ENCODE results near the gene CLSTN1.
"Not testable (repeated sequence)": the region's sequence is repeated elsewhere in the genome, so short reads cannot be mapped to it uniquely, and the experiment has no call there.

Gene CLSTN1

GRCh38 chr1:9760824-9761223 lies 62.9 kb downstream of the CLSTN1 start:
- no peak for DNase-seq

- DNase-seq = no peak
Measured at GRCh38 chr1:9759939-9760338, 63.8 kb downstream of the CLSTN1 start.

DNA sequence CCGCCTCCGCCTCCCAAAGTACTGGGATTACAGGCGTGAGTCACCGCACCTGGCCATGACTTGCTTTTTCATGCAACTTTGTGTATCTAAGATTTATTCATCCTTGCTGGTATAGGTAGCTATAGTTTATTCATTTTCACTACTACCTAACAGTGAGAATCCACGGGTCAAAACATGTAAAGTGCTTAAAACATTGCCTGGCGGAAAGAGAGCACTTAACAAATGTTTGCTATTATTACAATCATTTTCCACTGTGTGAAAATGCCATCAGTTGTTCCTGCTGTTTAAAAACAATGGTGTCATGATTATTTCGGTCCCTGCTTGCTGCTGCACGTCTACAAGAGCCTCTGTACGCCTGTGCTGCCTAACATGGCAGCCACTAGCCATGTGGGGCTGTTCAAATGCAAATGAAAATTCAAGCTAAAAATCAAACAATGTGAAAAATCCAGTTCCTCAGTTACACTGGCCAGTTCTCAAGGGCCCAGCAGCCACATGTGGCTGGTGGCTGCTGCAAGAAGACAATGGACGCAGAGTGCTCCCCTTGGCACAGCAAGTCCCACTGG lies 65.1 kb downstream of the CLSTN1 start:
- DNase-seq = no peak

DNA sequence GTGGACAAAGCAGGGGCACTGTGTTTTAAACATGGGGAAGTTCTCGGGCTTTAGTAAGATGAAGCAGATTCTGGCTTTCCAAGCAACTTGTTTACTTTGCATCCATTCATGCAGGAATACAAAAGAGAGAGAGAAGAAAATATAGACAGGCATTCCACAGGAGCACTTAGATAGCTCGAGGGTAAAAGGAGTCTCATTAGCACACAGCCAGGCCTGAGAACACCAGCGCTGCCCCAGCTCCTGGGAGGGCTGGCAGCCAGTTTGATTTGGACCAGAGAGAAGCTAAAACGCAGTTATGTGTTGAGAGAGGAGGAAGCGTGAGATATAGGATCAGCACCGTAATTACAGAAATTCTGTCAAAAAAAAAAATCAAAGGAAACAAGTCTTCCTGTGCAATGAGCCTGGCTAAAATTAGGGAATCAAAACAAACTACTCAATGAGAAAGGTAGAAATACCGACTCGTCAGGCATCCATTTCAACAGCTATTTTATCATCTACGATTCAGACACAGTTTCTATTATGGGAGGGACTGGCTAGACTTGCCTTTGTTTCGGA lies 68.2 kb downstream of the CLSTN1 start:
- DNase-seq = no peak

GRCh38 chr1:9753121-9753531 lies 70.6 kb downstream of the CLSTN1 start:
- no peak for DNase-seq

GRCh38 chr1:9751971-9752370 lies 71.8 kb downstream of the CLSTN1 start:
- no peak for DNase-seq

DNA sequence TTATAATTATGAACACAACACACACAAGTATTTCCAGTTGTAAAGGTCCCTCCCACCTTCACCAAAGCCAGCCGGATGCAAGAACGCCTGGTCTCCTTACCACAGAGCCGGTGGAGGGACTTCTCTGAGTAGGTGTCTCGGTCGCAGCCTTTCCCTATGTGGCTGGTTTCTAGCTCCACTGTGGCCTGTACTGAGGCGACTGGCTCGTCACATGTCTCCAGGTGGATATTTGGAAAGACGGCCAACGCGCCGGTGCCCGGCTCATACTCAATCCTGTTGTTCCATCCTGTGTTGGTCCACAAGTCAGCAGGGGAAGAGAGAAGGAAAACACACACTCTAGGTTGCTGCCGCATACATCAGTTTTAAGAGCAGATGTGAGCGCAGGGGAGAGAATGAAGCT lies 74.4 kb downstream of the CLSTN1 start:
- DNase-seq = no peak

DNA sequence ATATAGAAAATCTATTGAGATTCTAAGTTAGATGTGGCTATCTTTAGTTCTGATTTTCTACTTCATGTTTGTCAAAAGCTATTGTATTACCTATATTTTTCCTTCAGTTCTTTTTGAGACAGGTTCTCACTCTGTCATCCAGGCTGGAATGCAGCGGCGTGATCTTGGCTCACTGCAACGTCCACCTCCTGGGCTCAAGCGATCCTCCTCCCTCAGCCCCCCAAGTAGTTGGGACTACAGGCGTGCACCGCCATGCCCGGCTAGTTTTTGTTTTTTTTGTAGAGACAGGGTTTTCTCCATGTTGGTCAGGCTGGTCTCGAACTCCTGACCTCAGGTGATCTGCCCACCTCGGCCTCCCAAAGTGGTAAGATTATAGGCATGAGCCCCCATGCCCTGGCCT lies 75.4 kb downstream of the CLSTN1 start:
- not testable (repeated sequence) for DNase-seq

- no peak for DNase-seq
Measured at GRCh38 chr1:9746651-9747050, 77.1 kb downstream of the CLSTN1 start.

DNA sequence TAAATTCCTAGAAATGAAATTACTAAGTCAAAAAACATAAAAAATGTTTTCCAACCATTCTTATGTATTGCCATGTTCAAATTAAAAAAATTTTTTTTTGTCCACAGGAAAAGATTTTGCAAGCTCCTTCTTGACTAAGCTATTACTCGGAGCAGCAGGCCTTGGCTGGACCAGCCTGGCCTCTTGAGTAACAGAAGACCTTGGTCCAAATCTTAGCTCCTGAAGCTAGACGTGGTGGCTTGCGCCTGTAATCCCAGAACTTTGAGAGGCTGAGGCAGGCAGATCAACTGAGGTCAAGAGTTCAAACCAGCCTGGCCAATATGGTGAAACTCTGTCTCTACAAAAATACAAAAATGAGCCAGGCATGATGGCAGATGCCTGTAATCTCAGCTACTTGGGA lies 77.6 kb downstream of the CLSTN1 start:
- DNase-seq = no peak

- DNase-seq = no peak
Measured at GRCh38 chr1:9744106-9744799, 79.5 kb downstream of the CLSTN1 start.

GRCh38 chr1:9737671-9738070 lies 86.1 kb downstream of the CLSTN1 start:
- no peak for DNase-seq

DNA sequence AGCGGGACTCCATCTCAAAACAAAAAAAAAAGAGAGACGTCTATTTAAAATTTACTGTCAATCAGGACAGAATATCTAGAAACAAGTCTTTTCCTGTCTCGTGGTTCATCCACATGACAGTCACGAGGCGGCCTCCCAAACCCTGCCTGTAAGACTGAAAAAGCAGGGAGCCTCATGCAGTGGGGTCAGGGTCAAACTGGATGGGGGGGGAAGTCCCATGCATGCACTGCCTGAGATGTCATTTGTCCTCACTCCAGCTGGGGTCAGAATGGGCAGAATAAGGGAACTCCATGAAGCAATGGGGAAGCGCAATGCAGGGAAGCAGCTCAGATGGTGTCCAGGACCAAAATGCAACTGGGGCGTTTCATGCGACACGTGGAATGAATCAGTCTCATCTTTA lies 86.7 kb downstream of the CLSTN1 start:
- no peak for DNase-seq

GRCh38 chr1:9736241-9736640 lies 87.5 kb downstream of the CLSTN1 start:
- no peak for DNase-seq

DNA sequence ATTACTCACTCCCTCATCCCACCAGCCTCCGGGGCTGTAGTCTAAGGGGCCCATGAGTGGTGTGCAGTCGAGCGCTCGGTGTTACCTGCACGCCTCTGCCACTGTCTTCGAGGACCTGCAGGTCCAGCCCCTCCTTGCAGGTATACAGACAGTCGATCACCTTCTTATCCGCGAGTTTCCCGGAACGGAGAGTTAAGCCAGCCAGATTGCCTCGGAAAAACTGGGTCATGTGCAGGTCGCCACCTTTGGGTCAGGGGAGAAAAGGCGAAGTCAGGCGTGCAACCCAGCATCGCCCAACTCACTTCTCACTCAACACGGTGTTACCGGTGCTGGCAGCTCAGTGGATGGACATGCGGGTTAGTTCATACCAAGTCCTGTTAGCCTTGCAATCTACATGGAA lies 88.0 kb downstream of the CLSTN1 start:
- no peak for DNase-seq

DNA sequence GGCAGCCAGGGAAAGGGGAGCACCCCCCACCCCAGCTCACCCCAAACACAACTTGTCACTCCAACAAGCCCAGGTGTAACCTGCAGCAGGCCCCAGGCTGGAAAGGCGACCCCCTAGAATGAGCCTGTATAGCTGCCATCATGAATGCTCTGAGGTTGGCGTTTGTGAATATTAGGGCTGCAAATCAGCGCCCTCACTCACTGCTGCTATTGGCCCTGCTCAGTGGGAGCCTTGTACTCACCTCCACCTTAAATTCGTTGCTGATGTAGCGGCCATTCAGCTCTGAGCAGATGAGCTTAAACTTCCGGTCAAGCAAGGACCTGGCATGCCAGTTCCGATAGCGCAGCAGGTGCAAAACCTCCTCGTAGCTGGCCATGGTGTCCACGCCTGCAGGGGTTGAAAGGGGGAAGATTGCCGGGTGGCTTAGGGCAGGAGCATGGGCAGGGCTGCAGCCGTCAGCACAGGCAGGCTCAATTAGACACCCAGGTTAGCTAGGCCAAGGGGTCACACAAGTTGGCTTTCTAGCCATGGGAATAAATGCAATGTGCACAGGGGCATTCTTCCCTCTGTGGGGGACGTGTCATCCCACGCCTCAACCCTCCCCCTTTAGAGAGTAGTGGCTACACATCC lies 90.5 kb downstream of the CLSTN1 start:
- DNase-seq = no peak

- DNase-seq = no peak
Measured at GRCh38 chr1:9732123-9732971, 91.4 kb downstream of the CLSTN1 start.

GRCh38 chr1:9731561-9731960 lies 92.2 kb downstream of the CLSTN1 start:
- no peak for DNase-seq

DNA sequence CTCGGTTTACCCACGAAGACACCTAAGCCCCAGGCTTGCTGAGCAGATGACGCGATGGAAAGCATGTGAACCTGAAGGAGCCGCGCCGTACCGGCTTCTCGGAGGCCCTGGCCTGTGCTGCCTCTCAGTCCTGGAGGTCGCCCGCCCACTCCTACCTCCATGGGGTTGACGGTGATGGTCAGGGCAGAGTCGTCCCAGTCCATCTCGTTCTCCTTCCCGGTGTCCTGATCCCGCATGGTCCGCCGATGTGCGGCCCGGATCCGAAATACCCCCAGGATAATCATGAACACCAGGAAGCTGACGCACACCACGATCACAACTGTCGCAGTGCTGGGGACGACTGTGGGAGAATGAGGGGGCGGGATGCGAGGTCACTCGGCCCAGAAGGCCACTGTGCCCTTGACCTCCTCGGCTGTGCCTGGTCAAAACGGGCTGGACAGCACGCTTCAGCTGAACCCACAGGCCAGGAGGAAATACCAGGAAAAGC lies 92.7 kb downstream of the CLSTN1 start:
- DNase-seq = no peak

DNA sequence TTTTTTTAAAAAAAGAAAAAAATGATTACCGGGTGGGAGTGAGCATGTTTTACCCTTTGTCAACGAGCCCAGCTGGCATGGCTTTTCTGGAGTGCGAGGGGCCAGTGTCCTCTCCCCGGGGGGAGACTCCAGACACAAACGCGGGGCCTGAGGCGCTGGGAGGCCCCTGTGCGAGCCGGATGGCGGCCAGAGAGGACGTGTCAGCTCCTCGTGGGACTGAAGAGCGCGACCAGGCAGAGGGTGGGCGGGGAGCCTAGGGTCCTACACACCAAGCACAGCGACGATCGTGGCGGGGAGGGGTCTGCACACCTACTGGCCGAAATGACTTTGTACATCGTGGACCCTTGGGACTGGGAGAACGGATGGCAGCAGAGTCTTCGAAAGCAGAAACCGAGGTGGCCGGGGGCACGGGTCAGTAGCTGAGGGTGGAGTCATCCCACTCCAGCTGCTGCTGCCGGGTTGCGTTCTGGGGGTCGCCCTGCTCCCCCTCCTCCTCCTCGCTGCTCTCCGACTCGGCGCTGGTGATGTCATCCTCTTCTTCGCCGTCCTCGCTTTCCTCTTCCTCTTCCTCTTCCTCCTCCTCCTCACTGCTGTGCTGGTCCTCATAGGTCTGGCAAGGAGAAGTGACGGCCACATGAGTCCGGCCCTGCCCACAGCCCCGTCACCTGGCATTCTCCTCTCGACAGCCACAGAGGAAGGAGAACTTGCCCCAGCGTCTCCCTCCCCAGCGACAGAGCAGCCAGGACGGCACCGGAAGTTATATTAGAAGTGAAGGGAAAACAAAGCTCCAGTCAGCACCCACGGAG lies 93.5 kb downstream of the CLSTN1 start:
- DNase-seq = no peak

DNA sequence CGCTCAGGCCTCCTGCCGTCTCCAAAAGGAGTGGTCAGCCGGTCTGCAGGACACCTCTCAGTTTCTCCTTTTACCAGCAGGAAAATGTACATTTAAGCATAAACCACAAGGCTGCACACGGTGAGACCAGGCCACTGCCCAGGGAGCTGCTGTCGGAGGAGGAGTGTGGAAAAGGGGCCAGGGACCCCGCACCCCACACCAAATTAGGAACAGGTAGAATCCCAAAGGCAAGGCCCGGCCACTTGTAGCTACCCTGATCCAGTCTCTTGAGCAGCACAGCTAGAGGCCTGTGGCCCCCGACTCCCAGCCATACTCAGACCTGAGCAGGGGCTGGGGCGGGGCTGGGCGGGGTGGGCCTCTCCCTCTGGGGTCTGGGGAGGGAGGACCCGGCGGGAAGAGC lies 94.2 kb downstream of the CLSTN1 start:
- DNase-seq = no peak
